ENCODE measurements around the gene C20orf144. TPM values are rescaled to one million over a fixed set of nuclear protein-coding genes. Genes with fewer than 3 reads are reported as not detected.

Gene C20orf144
- total RNA-seq, 1 donor from 2014 or later, result not detected

- no peak for TF ChIP-seq CTCF (IDR thresholded peaks at IDR 0.05)
- H3K36me3 ChIP-seq, result no peaks in the 10 kb centered on the region
- no peak overlapping the region for H3K27ac ChIP-seq
- no peak overlapping the region for H3K4me3 ChIP-seq
- H3K27me3 ChIP-seq, result no peaks in the 10 kb centered on the region
- H3K9me3 ChIP-seq, result no peaks in the 10 kb centered on the region
- DNase-seq (ENCODE audit: low spot score in 2 of 2), result no peak
- peaks cover 17 to 19% of the 10 kb centered on the region in 2 donors for H3K4me1 ChIP-seq
- intact Hi-C loops (cut with DNase I), result no loop called here
These were observed 19.7 kb downstream of the C20orf144 start for GRCh38 chr20:33681728-33682353.

GRCh38 chr20:33684533-33685327, 22.6 kb downstream of the C20orf144 start:
- peak overlapping the region in 1 of 2 donors; percentile 62 for H3K4me3 ChIP-seq
- no peaks in the 10 kb centered on the region for H3K27me3 ChIP-seq
- H3K27ac ChIP-seq, result no peak overlapping the region
- H3K4me1 ChIP-seq, result peaks cover 17 to 19% of the 10 kb centered on the region in 2 donors
- intact Hi-C loops (cut with DNase I), result no loop called here
- TF ChIP-seq CTCF (IDR thresholded peaks at IDR 0.05), result no peak
- DNase-seq (ENCODE audit: low spot score in 2 of 2), result no peak
- no peaks in the 10 kb centered on the region for H3K36me3 ChIP-seq
- no peaks in the 10 kb centered on the region for H3K9me3 ChIP-seq

- no peak overlapping the region for H3K27ac ChIP-seq
- intact Hi-C loops (cut with DNase I), result no loop called here
- no peaks in the 10 kb centered on the region for H3K27me3 ChIP-seq
- peak overlapping the region; percentile 43 to 62 for H3K4me3 ChIP-seq
- no peaks in the 10 kb centered on the region for H3K36me3 ChIP-seq
- H3K9me3 ChIP-seq, result no peaks in the 10 kb centered on the region
- no peak for TF ChIP-seq CTCF (IDR thresholded peaks at IDR 0.05)
- DNase-seq (ENCODE audit: low spot score in 2 of 2), result no peak
- H3K4me1 ChIP-seq, result peaks cover 10 to 12% of the 10 kb centered on the region in 2 donors
These were observed 23.4 kb downstream of the C20orf144 start for GRCh38 chr20:33685328-33686099.

- intact Hi-C loops (cut with DNase I), result no loop called here
- Histone ChIP-seq H3K9me3 (no peaks in the 10 kb centered on the region), H3K36me3 (no peaks in the 10 kb centered on the region), H3K4me1 (peaks cover 4 to 6% of the 10 kb centered on the region in 2 donors), H3K27me3 (no peaks in the 10 kb centered on the region), H3K27ac (peak within 1 kb of the TSS; percentile 46 to 58), H3K4me3 (peak within 1 kb of the TSS; percentile 43 to 62)
- peak; percentile 11 to 49 (median 25) for TF ChIP-seq CTCF (IDR thresholded peaks at IDR 0.05)
- DNase-seq (ENCODE audit: low spot score in 2 of 2), result peak; percentile 79 to 97
These were observed 24.2 kb downstream of the C20orf144 start, which contains the start of gene E2F1 for GRCh38 chr20:33686100-33686983. Gene E2F1 (minus strand): TSS chr20:33686385. CDS start chr20:33686264, 121 bp downstream.

- H3K4me1 ChIP-seq, result peaks cover 3 to 4% of the 10 kb centered on the region in 2 donors
- H3K9me3 ChIP-seq, result no peaks in the 10 kb centered on the region
- intact Hi-C loops (cut with DNase I), result no loop called here
- H3K36me3 ChIP-seq, result no peaks in the 10 kb centered on the region
- peak overlapping the region; percentile 46 to 58 for H3K27ac ChIP-seq
- no peak for TF ChIP-seq CTCF (IDR thresholded peaks at IDR 0.05)
- H3K4me3 ChIP-seq, result peak overlapping the region in 1 of 2 donors; percentile 43
- H3K27me3 ChIP-seq, result no peaks in the 10 kb centered on the region
- DNase-seq (ENCODE audit: low spot score in 2 of 2), result no peak
These were observed 24.8 kb downstream of the C20orf144 start for GRCh38 chr20:33686984-33687366.
